WTC11 (cell line): ENCODE measurements around the gene KSR1. TPM values are rescaled to one million over a fixed set of nuclear protein-coding genes. Genes with fewer than 3 reads are reported as not detected.

Experiments
- ATAC-seq: fragments of 200-7000 bp; cut with Tn5 transposase; 2 replicates; pipeline ENCODE4 v1.10.0; 2021; ENCODE audit warnings: mild to moderate bottlenecking, moderate library complexity
- CTCF ChIA-PET: fragments of 300-600 bp; sonication (Branson Sonifier 250); formaldehyde crosslinking; loops from one replicate; lab custom pipeline; 2021; ENCODE audit warnings: antibody characterized with exemption; lab: Charles Lee
- POLR2A ChIA-PET: fragments of 350-600 bp; sonication (Branson Sonifier 250); formaldehyde crosslinking; loops from one replicate; lab custom pipeline; 2021; ENCODE audit warnings: antibody characterized with exemption; lab: Charles Lee
- DNase-seq: peaks from one replicate; pipeline ENCODE4 v3.0.0; 2021; ENCODE audit warnings: low spot score
- H3K27ac Mint-ChIP-seq: 2 replicates; pipeline ENCODE4 v1.8.0; 2021; ENCODE audit warnings: mixed read lengths
- H3K27me3 Mint-ChIP-seq: 2 replicates; pipeline ENCODE4 v1.8.0; 2021; ENCODE audit warnings: low read depth, mild to moderate bottlenecking, moderate library complexity, mixed read lengths
- H3K36me3 Mint-ChIP-seq: 2 replicates; pipeline ENCODE4 v1.8.0; 2021; ENCODE audit warnings: mixed read lengths
- H3K4me1 Mint-ChIP-seq: 2 replicates; pipeline ENCODE4 v1.8.0; 2022; ENCODE audit warnings: mixed read lengths
- H3K4me3 Mint-ChIP-seq: 2 replicates; pipeline ENCODE4 v1.8.0; 2021; ENCODE audit warnings: mild to moderate bottlenecking, moderate library complexity, mixed read lengths
- H3K9me3 Mint-ChIP-seq: 2 replicates; pipeline ENCODE4 v1.8.0; 2021; ENCODE audit warnings: mixed read lengths
- ARID4B ChIP-seq: sonication (generic); formaldehyde crosslinking; IDR thresholded peaks from 2 replicates; pipeline ENCODE4 v1.8.0; 2023; ENCODE audit warnings: missing genetic modification reagents, mild to moderate bottlenecking, borderline replicate concordance
- ATF1 ChIP-seq: sonication (generic); formaldehyde crosslinking; IDR thresholded peaks from 2 replicates; pipeline ENCODE4 v1.8.1; 2023; ENCODE audit warnings: mild to moderate bottlenecking, moderate library complexity, missing genetic modification reagents
- ATF6 ChIP-seq: sonication (generic); formaldehyde crosslinking; IDR thresholded peaks from 2 replicates; pipeline ENCODE4 v1.8.1; 2023; ENCODE audit warnings: mild to moderate bottlenecking, missing genetic modification reagents
- CBFB ChIP-seq: sonication (generic); formaldehyde crosslinking; IDR thresholded peaks from 2 replicates; pipeline ENCODE4 v1.8.1; 2022; ENCODE audit warnings: mild to moderate bottlenecking, low read depth, missing genetic modification reagents
- ELF4 ChIP-seq: sonication (generic); formaldehyde crosslinking; IDR thresholded peaks from 2 replicates; pipeline ENCODE4 v1.8.1; 2022; ENCODE audit warnings: low read depth, mild to moderate bottlenecking, moderate library complexity, missing genetic modification reagents
- GRHL2 ChIP-seq: fragments of 250-450 bp; sonication (Bioruptor Pico); IDR thresholded peaks from 2 replicates; pipeline ENCODE4 v1.8.0; 2022; ENCODE audit warnings: mild to moderate bottlenecking, moderate library complexity; ENCODE audit not compliant: insufficient replicate concordance, severe bottlenecking
- HMGA2 ChIP-seq: fragments of 250-450 bp; sonication (Bioruptor Pico); IDR thresholded peaks from 2 replicates; pipeline ENCODE4 v1.4.0; 2021; ENCODE audit warnings: mild to moderate bottlenecking, moderate library complexity
- PRDM15 ChIP-seq: sonication (generic); formaldehyde crosslinking; IDR thresholded peaks from 2 replicates; pipeline ENCODE4 v1.8.0; 2022; ENCODE audit warnings: missing genetic modification reagents
- SMAD3 ChIP-seq: sonication (generic); formaldehyde crosslinking; IDR thresholded peaks from 2 replicates; pipeline ENCODE4 v1.8.0; 2022; ENCODE audit warnings: missing genetic modification reagents, mild to moderate bottlenecking, borderline replicate concordance
- STAT6 ChIP-seq: sonication (generic); formaldehyde crosslinking; conservative IDR thresholded peaks from 2 replicates; pipeline ENCODE4 v1.8.1; 2023; ENCODE audit warnings: mild to moderate bottlenecking, low read depth, missing genetic modification reagents, moderate library complexity
- TEAD1 ChIP-seq: sonication (generic); formaldehyde crosslinking; IDR thresholded peaks from 2 replicates; pipeline ENCODE4 v1.8.0; 2022; ENCODE audit warnings: mild to moderate bottlenecking, missing genetic modification reagents
- TEAD4 ChIP-seq: sonication (generic); formaldehyde crosslinking; IDR thresholded peaks from 2 replicates; pipeline ENCODE4 v1.8.0; 2022; ENCODE audit warnings: mild to moderate bottlenecking, missing genetic modification reagents
- ZNF121 ChIP-seq: sonication (generic); formaldehyde crosslinking; IDR thresholded peaks from 2 replicates; pipeline ENCODE4 v1.8.0; 2023; ENCODE audit warnings: missing genetic modification reagents
- ZNF281 ChIP-seq: sonication (generic); formaldehyde crosslinking; IDR thresholded peaks from 2 replicates; pipeline ENCODE4 v1.8.0; 2023; ENCODE audit warnings: mild to moderate bottlenecking, missing genetic modification reagents
- ZNF396 ChIP-seq: fragments of 250-450 bp; sonication (Bioruptor Pico); IDR thresholded peaks from 2 replicates; pipeline ENCODE4 v1.8.0; 2021; ENCODE audit warnings: mild to moderate bottlenecking, moderate library complexity, borderline replicate concordance
- total RNA-seq: library from RNA; stranded (reverse); gene quantifications from 3 replicates; pipeline ENCODE4 v1.2.3, GENCODE V29; 2021

Gene KSR1
- total RNA-seq, 1 experiment from 2014 or later: 45.5 TPM

GRCh38 chr17:27522028-27522635 lies 65.9 kb downstream of the KSR1 start (continued):
- TF ChIP-seq ARID4B (no peak), GRHL2 (CRISPR knock-in tag) (no peak), ZNF281 (CRISPR knock-in tag) (no peak), PRDM15 (CRISPR knock-in tag) (no peak), ATF1 (no peak), HMGA2 (CRISPR knock-in tag) (no peak), ZNF396 (CRISPR knock-in tag) (no peak)

- ChIA-PET CTCF (interaction anchor here (0.9 to 1.4 kb wide), 3 partner anchors 9 to 29 kb away, joined by 3 to 4 read pairs (median 3); no protein-coding TSS in a partner anchor), POLR2A (interaction anchor here (0.7 kb wide), 1 partner anchor 59 kb away, joined by 4 read pairs; no protein-coding TSS in a partner anchor)
- TF ChIP-seq TEAD4: no peak
- ATAC-seq (no peak), DNase-seq (no peak)
- H3K36me3 Mint-ChIP-seq: no peaks in the 10 kb centered on the region
- no peaks in the 10 kb centered on the region for H3K9me3 Mint-ChIP-seq
- no peak overlapping the region for H3K27ac Mint-ChIP-seq
- peaks cover 74% of the 10 kb centered on the region for H3K4me1 Mint-ChIP-seq
- H3K27me3 Mint-ChIP-seq: no peaks in the 10 kb centered on the region
- no peak overlapping the region for H3K4me3 Mint-ChIP-seq
Observed at GRCh38 chr17:27523712-27524111, 67.5 kb downstream of the KSR1 start.

GRCh38 chr17:27524594-27524993 lies 68.3 kb downstream of the KSR1 start:
- no peaks in the 10 kb centered on the region for H3K27me3 Mint-ChIP-seq
- ChIA-PET POLR2A (no interaction called here), CTCF (interaction anchor here (1.3 kb wide), 1 partner anchor 10 kb away, joined by 3 read pairs; no protein-coding TSS in a partner anchor)
- H3K27ac Mint-ChIP-seq: peak overlapping the region; percentile 9; the same call in 1 of the 2 replicates
- H3K36me3 Mint-ChIP-seq: no peaks in the 10 kb centered on the region
- H3K4me3 Mint-ChIP-seq: no peak overlapping the region
- H3K9me3 Mint-ChIP-seq: no peaks in the 10 kb centered on the region
- no peak for DNase-seq
- H3K4me1 Mint-ChIP-seq: peaks cover 73% of the 10 kb centered on the region
- no peak for ATAC-seq
- no peak for TF ChIP-seq TEAD1 (CRISPR knock-in tag)
- TF ChIP-seq ELF4 (CRISPR knock-in tag): no peak
- no peak for TF ChIP-seq ATF6
- TF ChIP-seq SMAD3 (CRISPR knock-in tag): no peak
- TF ChIP-seq ZNF121 (CRISPR knock-in tag): no peak
- TF ChIP-seq STAT6 (CRISPR knock-in tag): no peak
- no peak for TF ChIP-seq CBFB (CRISPR knock-in tag)
